Activated CD4-positive, alpha-beta T cell treated with anti-CD3 and anti-CD28 coated beads for 48 hours (primary cell): ENCODE results near the gene PLCB1.
"Not testable (repeated sequence)": the region's sequence is repeated elsewhere in the genome, so short reads cannot be mapped to it uniquely, and the experiment has no call there.

Source experiments
- DNase-seq: peaks from one replicate; pipeline ENCODE4 v3.0.0-alpha.2; 2020

The PLCB1 gene

GRCh38 chr20:8571611-8572010, 439.5 kb downstream of the PLCB1 start:
- DNase-seq: no peak

GRCh38 chr20:8573686-8574085, 441.6 kb downstream of the PLCB1 start:
- DNase-seq: no peak

- DNase-seq: no peak
Measured at GRCh38 chr20:8575114-8575513, 443.0 kb downstream of the PLCB1 start.

- no peak for DNase-seq
Measured at GRCh38 chr20:8578161-8578865, 446.2 kb downstream of the PLCB1 start.

- DNase-seq: no peak
Measured at GRCh38 chr20:8579035-8579434, 447.0 kb downstream of the PLCB1 start.

GRCh38 chr20:8581446-8582183, 449.5 kb downstream of the PLCB1 start:
- no peak for DNase-seq

GRCh38 chr20:8583012-8583565, 451.0 kb downstream of the PLCB1 start:
- DNase-seq: no peak

GRCh38 chr20:8583566-8584043, 451.5 kb downstream of the PLCB1 start:
- DNase-seq: no peak

GRCh38 chr20:8587251-8587650, 455.2 kb downstream of the PLCB1 start:
- DNase-seq: no peak

GRCh38 chr20:8587810-8588209, 455.7 kb downstream of the PLCB1 start:
- DNase-seq: no peak

GRCh38 chr20:8589956-8590355, 457.9 kb downstream of the PLCB1 start:
- DNase-seq: no peak

- DNase-seq: not testable (repeated sequence)
Measured at GRCh38 chr20:8600910-8601541, 469.0 kb downstream of the PLCB1 start.

- peak; percentile 2 for DNase-seq
Measured at GRCh38 chr20:8601542-8601912, 469.5 kb downstream of the PLCB1 start.

- DNase-seq: no peak
Measured at GRCh38 chr20:8602389-8603116, 470.5 kb downstream of the PLCB1 start.

- no peak for DNase-seq
Measured at GRCh38 chr20:8608470-8608869, 476.4 kb downstream of the PLCB1 start.

GRCh38 chr20:8616792-8617191, 484.7 kb downstream of the PLCB1 start:
- DNase-seq: no peak

- no peak for DNase-seq
Measured at GRCh38 chr20:8621001-8621400, 488.9 kb downstream of the PLCB1 start.

GRCh38 chr20:8624046-8624445, 492.0 kb downstream of the PLCB1 start:
- DNase-seq: no peak

GRCh38 chr20:8624616-8625015, 492.6 kb downstream of the PLCB1 start:
- DNase-seq: no peak

GRCh38 chr20:8627340-8628004, 495.4 kb downstream of the PLCB1 start:
- DNase-seq: no peak

- DNase-seq: no peak
Measured at GRCh38 chr20:8631271-8631670, 499.2 kb downstream of the PLCB1 start.

GRCh38 chr20:8633366-8633765, 501.3 kb downstream of the PLCB1 start:
- DNase-seq: no peak
